GM23338 (cell line): Measurements from ENCODE around the gene SYNGR4.

Source experiments
- CREB1 ChIP-seq: fragments of 250-450 bp; sonication (Bioruptor Pico); IDR thresholded peaks from 2 replicates; pipeline ENCODE4 v1.5.0; 2020; ENCODE audit warnings: low read depth, mild to moderate bottlenecking, moderate library complexity
- CTCF ChIP-seq, 2 experiments: fragments of 200-600 bp in 1 of 2; sonication (generic) in 1 of 2; conservative IDR thresholded peaks; 2 replicates each; pipeline versions ENCODE4 v1.5.1 to v1.6.1; 2016 to 2017; ENCODE audit warnings: antibody characterized with exemption in 2 of 2, low read depth in 2 of 2, mild to moderate bottlenecking in 2 of 2, moderate library complexity in 1 of 2
- ETS1 ChIP-seq: IDR thresholded peaks from 2 replicates; pipeline ENCODE4 v1.6.1; 2016; ENCODE audit warnings: antibody characterized with exemption
- EZH2 ChIP-seq: fragments of 200-600 bp; sonication (generic); IDR thresholded peaks from one replicate; pipeline ENCODE4 v1.8.0; 2017; ENCODE audit warnings: antibody characterized with exemption, mild to moderate bottlenecking, low read depth; ENCODE audit not compliant: unreplicated experiment
- EZH2phosphoT487 ChIP-seq: fragments of 200-600 bp; sonication (generic); IDR thresholded peaks from one replicate; pipeline ENCODE4 v1.8.1; 2018; ENCODE audit warnings: antibody characterized with exemption; ENCODE audit not compliant: unreplicated experiment
- JUNB ChIP-seq: IDR thresholded peaks from one replicate; pipeline ENCODE4 v1.6.1; 2016; ENCODE audit warnings: antibody characterized with exemption; ENCODE audit not compliant: unreplicated experiment
- NANOG ChIP-seq: IDR thresholded peaks from 2 replicates; pipeline ENCODE4 v1.6.1; 2016; ENCODE audit warnings: antibody characterized with exemption, borderline replicate concordance
- POLR2AphosphoS5 ChIP-seq: IDR thresholded peaks from 2 replicates; pipeline ENCODE4 v1.6.1; 2016; ENCODE audit warnings: antibody characterized with exemption, low read depth
- REST ChIP-seq: IDR thresholded peaks from one replicate; pipeline ENCODE4 v1.6.1; 2018; ENCODE audit warnings: antibody characterized with exemption; ENCODE audit not compliant: unreplicated experiment
- ZNF331 ChIP-seq: fragments of 250-450 bp; sonication (Bioruptor Pico); IDR thresholded peaks from 2 replicates; pipeline ENCODE4 v1.5.0; 2020; ENCODE audit warnings: low read depth, mild to moderate bottlenecking, moderate library complexity
- ZNF462 ChIP-seq: fragments of 250-450 bp; sonication (Bioruptor Pico); IDR thresholded peaks from 2 replicates; pipeline ENCODE4 v1.5.0; 2020; ENCODE audit warnings: mild to moderate bottlenecking, moderate library complexity

DNA sequence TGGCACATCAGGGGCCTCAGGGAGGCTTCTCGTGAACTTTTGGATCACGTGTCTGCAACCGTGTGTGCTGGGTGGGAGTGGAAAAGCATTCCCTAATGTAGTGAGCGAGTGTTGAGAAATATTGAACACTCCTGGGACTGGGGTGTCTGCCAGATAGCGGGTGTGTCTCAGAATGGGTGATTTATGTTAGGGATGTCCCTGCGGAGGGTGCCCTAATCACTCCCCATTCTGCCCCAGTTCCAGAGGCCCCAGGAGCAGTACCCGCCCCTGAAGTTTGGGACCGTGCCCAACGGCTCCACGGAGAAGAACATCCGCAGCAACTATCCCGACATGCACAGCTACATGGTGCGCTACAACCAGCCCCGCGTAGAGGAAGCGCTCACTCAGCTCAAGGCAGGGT, 57.4 kb downstream of the SYNGR4 start:
- TF ChIP-seq CTCF (conservative IDR thresholded peaks at IDR 0.05; ENCODE audit: low read depth in 2 of 2) = no peak
- TF ChIP-seq REST = no peak
- TF ChIP-seq ZNF331 = no peak
- TF ChIP-seq CREB1 (CRISPR knock-in tag) = no peak
- no peak for TF ChIP-seq EZH2phosphoT487
- no peak for TF ChIP-seq POLR2AphosphoS5
- TF ChIP-seq EZH2 = no peak
- no peak for TF ChIP-seq ETS1
- TF ChIP-seq NANOG = no peak
- no peak for TF ChIP-seq ZNF462
- TF ChIP-seq JUNB = no peak
